ENCODE measurements around the gene TCP10L.
"Not testable (repeated sequence)": the region's sequence is repeated elsewhere in the genome, so short reads cannot be mapped to it uniquely, and the experiment has no call there.

The TCP10L gene

GRCh38 chr21:32532636-32533035 is 52.7 kb downstream of the TCP10L start:
- no peak overlapping the region for H3K27ac ChIP-seq (ENCODE audit: low read length)
- H2AFZ ChIP-seq (ENCODE audit: low read length): no peak overlapping the region
- no peaks in the 10 kb centered on the region for H3F3A ChIP-seq (ENCODE audit: insufficient read depth, low read length)
- peak; percentile 4 for DNase-seq
- H3K9ac ChIP-seq (ENCODE audit: low read length): no peak overlapping the region
- no peaks in the 10 kb centered on the region for H3K79me2 ChIP-seq (ENCODE audit: low read length)
- no peaks in the 10 kb centered on the region for H3K27me3 ChIP-seq (replicated peaks; ENCODE audit: insufficient read depth, low read length)
- no peaks in the 10 kb centered on the region for H3K36me3 ChIP-seq (replicated peaks; ENCODE audit: insufficient read depth, low read length)
- no peaks in the 10 kb centered on the region for H3K9me3 ChIP-seq (replicated peaks; ENCODE audit: insufficient read depth, low read length)
- no peak overlapping the region for H3K4me2 ChIP-seq (ENCODE audit: low read depth, low read length)
- no peaks in the 10 kb centered on the region for H4K20me1 ChIP-seq (ENCODE audit: insufficient read depth, low read length)
- no peak for TF ChIP-seq CTCF (IDR thresholded peaks at IDR 0.05; ENCODE audit: low read length)
- TF ChIP-seq EZH2 (optimal IDR thresholded peaks at IDR 0.05; ENCODE audit: low read depth, low read length): no peak
- no peak for TF ChIP-seq EZH2phosphoT487 (IDR thresholded peaks at IDR 0.05; ENCODE audit: low read length)
- no peak overlapping the region for H3K4me3 ChIP-seq (ENCODE audit: low read length)
- H3K4me1 ChIP-seq (ENCODE audit: low read length): no peaks in the 10 kb centered on the region
- H3K9me2 ChIP-seq (replicated peaks; ENCODE audit: insufficient read depth, low read length): no peaks in the 10 kb centered on the region

GRCh38 chr21:32531561-32531960 is 53.8 kb downstream of the TCP10L start:
- H3F3A ChIP-seq (ENCODE audit: insufficient read depth, low read length); H3K9me3 ChIP-seq (replicated peaks; ENCODE audit: insufficient read depth, low read length); H3K9me2 ChIP-seq (replicated peaks; ENCODE audit: insufficient read depth, low read length); H4K20me1 ChIP-seq (ENCODE audit: insufficient read depth, low read length); H2AFZ ChIP-seq (ENCODE audit: low read length); H3K4me2 ChIP-seq (ENCODE audit: low read depth, low read length); H3K4me1 ChIP-seq (ENCODE audit: low read length); H3K27ac ChIP-seq (ENCODE audit: low read length); H3K27me3 ChIP-seq (replicated peaks; ENCODE audit: insufficient read depth, low read length); H3K9ac ChIP-seq (ENCODE audit: low read length); H3K36me3 ChIP-seq (replicated peaks; ENCODE audit: insufficient read depth, low read length); H3K4me3 ChIP-seq (ENCODE audit: low read length); H3K79me2 ChIP-seq (ENCODE audit: low read length): not testable (repeated sequence)
- peak; percentile 3 for DNase-seq

- not testable (repeated sequence) for H3K27me3 ChIP-seq (replicated peaks; ENCODE audit: insufficient read depth, low read length); H3K9ac ChIP-seq (ENCODE audit: low read length); H4K20me1 ChIP-seq (ENCODE audit: insufficient read depth, low read length); H2AFZ ChIP-seq (ENCODE audit: low read length); H3K4me1 ChIP-seq (ENCODE audit: low read length); H3K79me2 ChIP-seq (ENCODE audit: low read length); H3K9me3 ChIP-seq (replicated peaks; ENCODE audit: insufficient read depth, low read length); H3K36me3 ChIP-seq (replicated peaks; ENCODE audit: insufficient read depth, low read length); H3K4me2 ChIP-seq (ENCODE audit: low read depth, low read length); H3K4me3 ChIP-seq (ENCODE audit: low read length); H3K27ac ChIP-seq (ENCODE audit: low read length); H3K9me2 ChIP-seq (replicated peaks; ENCODE audit: insufficient read depth, low read length); H3F3A ChIP-seq (ENCODE audit: insufficient read depth, low read length)
- DNase-seq: peak; percentile 3
Measured at GRCh38 chr21:32530809-32531208, 54.5 kb downstream of the TCP10L start.

- Histone ChIP-seq H3K4me2 (ENCODE audit: low read depth, low read length) (no peak overlapping the region), H3K9me2 (replicated peaks; ENCODE audit: insufficient read depth, low read length) (no peaks in the 10 kb centered on the region), H3K79me2 (ENCODE audit: low read length) (no peaks in the 10 kb centered on the region), H4K20me1 (ENCODE audit: insufficient read depth, low read length) (no peaks in the 10 kb centered on the region), H2AFZ (ENCODE audit: low read length) (no peak overlapping the region), H3K27me3 (replicated peaks; ENCODE audit: insufficient read depth, low read length) (no peaks in the 10 kb centered on the region), H3K4me1 (ENCODE audit: low read length) (no peaks in the 10 kb centered on the region), H3F3A (ENCODE audit: insufficient read depth, low read length) (no peaks in the 10 kb centered on the region), H3K27ac (ENCODE audit: low read length) (no peak overlapping the region), H3K9me3 (replicated peaks; ENCODE audit: insufficient read depth, low read length) (no peaks in the 10 kb centered on the region), H3K36me3 (replicated peaks; ENCODE audit: insufficient read depth, low read length) (no peaks in the 10 kb centered on the region), H3K4me3 (ENCODE audit: low read length) (no peak overlapping the region), H3K9ac (ENCODE audit: low read length) (no peak overlapping the region)
- TF ChIP-seq CTCF (IDR thresholded peaks at IDR 0.05; ENCODE audit: low read length): no peak
- TF ChIP-seq EZH2phosphoT487 (IDR thresholded peaks at IDR 0.05; ENCODE audit: low read length): no peak
- TF ChIP-seq EZH2 (optimal IDR thresholded peaks at IDR 0.05; ENCODE audit: low read depth, low read length): no peak
- DNase-seq: no peak
Measured at GRCh38 chr21:32529679-32530078, 55.6 kb downstream of the TCP10L start.

Measured in MM.1S (cell line).